Osteoblast (primary cell): ENCODE measurements around the gene CDC14A. TPM values are rescaled to one million over a fixed set of nuclear protein-coding genes. Genes with fewer than 3 reads are reported as not detected.

Source experiments
- DNase-seq: peaks from one replicate; pipeline ENCODE4 v3.0.0; 2011; ENCODE audit warnings: low spot score, mixed read lengths; ENCODE audit not compliant: insufficient read length; ENCODE audit errors: missing footprints
- H2AFZ ChIP-seq: 2 replicates; pipeline ENCODE4 v1.6.0; 2011; ENCODE audit warnings: mild to moderate bottlenecking, low read length
- H3K27ac ChIP-seq: 2 replicates; pipeline ENCODE4 v1.5.1; 2011; ENCODE audit warnings: mild to moderate bottlenecking, low read depth, low read length, moderate library complexity
- H3K27me3 ChIP-seq: 2 replicates; pipeline ENCODE4 v1.6.0; 2012; ENCODE audit warnings: mild to moderate bottlenecking, control low read depth, inconsistent platforms, low read length, moderate library complexity; ENCODE audit not compliant: insufficient read depth
- H3K36me3 ChIP-seq: 2 replicates; pipeline ENCODE4 v1.5.1; 2011; ENCODE audit warnings: mild to moderate bottlenecking, low read length, control low read depth, moderate library complexity; ENCODE audit not compliant: insufficient read depth
- H3K4me1 ChIP-seq: 2 replicates; pipeline ENCODE4 v1.5.1; 2011; ENCODE audit warnings: mild to moderate bottlenecking, low read length, control low read depth, moderate library complexity; ENCODE audit not compliant: insufficient read depth
- H3K4me2 ChIP-seq: 2 replicates; pipeline ENCODE4 v1.6.0; 2011; ENCODE audit warnings: mild to moderate bottlenecking, low read length; ENCODE audit not compliant: insufficient read depth
- H3K4me3 ChIP-seq: fragments of 200-600 bp; sonication (generic); 3 replicates; pipeline ENCODE4 v1.5.1; 2012; ENCODE audit warnings: mild to moderate bottlenecking, low read length, inconsistent platforms; ENCODE audit not compliant: insufficient read depth
- H3K79me2 ChIP-seq: 2 replicates; pipeline ENCODE4 v1.6.0; 2012; ENCODE audit warnings: mild to moderate bottlenecking, low read length, control low read depth, inconsistent platforms; ENCODE audit not compliant: insufficient read depth
- H3K9me3 ChIP-seq: 2 replicates; pipeline ENCODE4 v1.5.1; 2011; ENCODE audit warnings: low read depth, low read length, control low read depth
- H4K20me1 ChIP-seq: 2 replicates; pipeline ENCODE4 v1.6.0; 2012; ENCODE audit warnings: mild to moderate bottlenecking, low read length, control low read depth; ENCODE audit not compliant: insufficient read depth
- CTCF ChIP-seq: IDR thresholded peaks from 2 replicates; pipeline ENCODE4 v1.5.1; 2011; ENCODE audit warnings: mild to moderate bottlenecking, low read depth, low read length, moderate library complexity; ENCODE audit errors: extremely low read depth
- total RNA-seq: library from RNA; depleted of rRNA; stranded (reverse); fragments of >200 nt; gene quantifications from 2 replicates; pipeline ENCODE4 v1.2.3, GENCODE V29; 2012

The CDC14A gene
- total RNA-seq, 1 donor: 6.9 TPM

DNA sequence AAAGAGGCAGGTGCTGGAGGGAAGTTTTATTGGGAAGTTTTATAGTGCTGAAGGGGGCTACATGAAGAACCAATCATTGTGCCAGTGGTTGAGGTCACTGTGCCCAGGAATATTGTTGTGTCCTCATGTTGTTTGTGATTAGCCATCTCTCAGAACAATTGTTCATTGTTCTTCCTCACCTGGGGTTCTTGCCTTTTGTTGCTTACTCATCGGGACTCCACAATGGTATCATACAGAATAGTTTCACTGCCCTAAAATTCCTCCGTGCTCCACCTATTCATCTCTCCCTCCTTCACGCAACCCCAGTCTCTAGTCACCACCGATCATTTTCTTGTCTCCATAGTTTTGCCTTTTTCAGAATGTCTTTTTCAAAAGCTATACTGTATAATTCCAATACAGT, 38.9 kb upstream of the CDC14A start:
- H4K20me1 ChIP-seq: no peaks in the 10 kb centered on the region
- H3K4me3 ChIP-seq: no peak overlapping the region
- H3K9me3 ChIP-seq: peaks cover 8% of the 10 kb centered on the region
- no peaks in the 10 kb centered on the region for H3K79me2 ChIP-seq
- H3K27ac ChIP-seq: no peak overlapping the region
- DNase-seq: no peak
- H3K4me2 ChIP-seq: no peak overlapping the region
- H3K36me3 ChIP-seq: no peaks in the 10 kb centered on the region
- no peak for TF ChIP-seq CTCF
- H3K4me1 ChIP-seq: no peaks in the 10 kb centered on the region
- H3K27me3 ChIP-seq: peaks cover 5% of the 10 kb centered on the region
- no peak overlapping the region for H2AFZ ChIP-seq

DNA sequence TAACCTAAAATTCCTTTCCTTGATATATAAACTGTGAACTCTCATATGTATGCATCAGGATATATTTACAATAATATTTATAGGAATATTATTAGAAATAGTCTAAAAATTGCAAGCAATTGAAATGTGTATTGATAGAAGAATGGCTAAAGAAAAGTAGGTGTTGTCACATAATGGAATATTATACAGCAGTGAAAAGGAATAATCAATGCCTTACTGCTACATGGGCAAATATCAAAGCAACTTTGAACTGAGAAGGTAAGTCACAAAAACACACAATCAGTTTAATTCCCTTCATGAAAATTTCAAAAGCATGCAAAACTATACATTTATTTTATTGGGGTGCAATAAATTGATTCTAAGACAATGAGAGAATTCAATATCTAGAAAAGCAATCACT, 35.7 kb upstream of the CDC14A start:
- Histone ChIP-seq H3K79me2 (no peaks in the 10 kb centered on the region), H3K36me3 (no peaks in the 10 kb centered on the region), H4K20me1 (no peaks in the 10 kb centered on the region), H3K27ac (no peak overlapping the region), H3K27me3 (peaks cover 5% of the 10 kb centered on the region), H3K4me3 (no peak overlapping the region), H3K9me3 (peaks cover 15% of the 10 kb centered on the region), H2AFZ (no peak overlapping the region), H3K4me1 (no peaks in the 10 kb centered on the region), H3K4me2 (no peak overlapping the region)
- no peak for TF ChIP-seq CTCF
- DNase-seq: no peak

- Histone ChIP-seq H3K4me3 (no peak overlapping the region), H3K79me2 (no peaks in the 10 kb centered on the region), H3K4me1 (no peaks in the 10 kb centered on the region), H3K27ac (no peak overlapping the region), H4K20me1 (no peaks in the 10 kb centered on the region), H3K4me2 (no peak overlapping the region), H2AFZ (no peak overlapping the region), H3K36me3 (no peaks in the 10 kb centered on the region), H3K9me3 (peaks cover 13% of the 10 kb centered on the region), H3K27me3 (no peaks in the 10 kb centered on the region)
- no peak for TF ChIP-seq CTCF
- DNase-seq: no peak
These were observed 31.8 kb upstream of the CDC14A start for GRCh38 chr1:100320311-100321099.

GRCh38 chr1:100321100-100321493, 31.2 kb upstream of the CDC14A start:
- Histone ChIP-seq H4K20me1 (no peaks in the 10 kb centered on the region), H3K27ac (no peak overlapping the region)

More at GRCh38 chr1:100321100-100321493, 31.2 kb upstream of the CDC14A start:
- no peaks in the 10 kb centered on the region for H3K36me3 ChIP-seq
- H3K4me1 ChIP-seq: no peaks in the 10 kb centered on the region
- H3K27me3 ChIP-seq: no peaks in the 10 kb centered on the region
- H3K4me3 ChIP-seq: no peak overlapping the region
- H3K4me2 ChIP-seq: no peak overlapping the region
- H3K79me2 ChIP-seq: no peaks in the 10 kb centered on the region
- no peak for DNase-seq
- no peak overlapping the region for H2AFZ ChIP-seq
- no peak for TF ChIP-seq CTCF
- H3K9me3 ChIP-seq: peaks cover 8% of the 10 kb centered on the region
